K562 (cell line): ENCODE measurements around the gene VDAC1. TPM values are rescaled to one million over a fixed set of nuclear protein-coding genes. Genes with fewer than 3 reads are reported as not detected.

Source experiments
- ATF1 ChIP-seq, 2 experiments: fragments of 450-650 bp in 1 of 2; IDR thresholded peaks; 2 replicates each; pipeline ENCODE4 v1.6.1; 2016; ENCODE audit warnings: missing compliant biosample characterization in 1 of 2, missing genetic modification characterization in 1 of 2
- BDP1 ChIP-seq: IDR thresholded peaks from 3 replicates; pipeline ENCODE4 v1.6.1; 2011; ENCODE audit not compliant: insufficient read length, insufficient read depth
- CC2D1A ChIP-seq: fragments of 450-650 bp; IDR thresholded peaks from 2 replicates; pipeline ENCODE4 v1.6.1; 2017; ENCODE audit warnings: mild to moderate bottlenecking
- ELF2 ChIP-seq: fragments of 250-450 bp; sonication (Bioruptor Pico); IDR thresholded peaks from 2 replicates; pipeline ENCODE4 v1.5.0; 2021; ENCODE audit warnings: mild to moderate bottlenecking
- HMG20A ChIP-seq: fragments of 450-650 bp; formaldehyde crosslinking; conservative IDR thresholded peaks from 2 replicates; pipeline ENCODE4 v1.4.0; 2020; ENCODE audit warnings: mild to moderate bottlenecking, mixed read lengths
- LCOR ChIP-seq: sonication (generic); formaldehyde crosslinking; IDR thresholded peaks from 2 replicates; pipeline ENCODE4 v1.8.0; 2022; ENCODE audit warnings: mild to moderate bottlenecking, missing genetic modification reagents
- MCM3 ChIP-seq: fragments of 450-650 bp; IDR thresholded peaks from 2 replicates; pipeline ENCODE4 v1.6.1; 2016
- MNT ChIP-seq, 2 experiments: fragments of 450-650 bp; conservative IDR thresholded peaks; 2 replicates each; pipeline ENCODE4 v1.6.1; 2017; ENCODE audit warnings: mild to moderate bottlenecking in 2 of 2, moderate library complexity in 2 of 2
- NFE2 ChIP-seq: IDR thresholded peaks from 2 replicates; pipeline ENCODE4 v1.6.1; 2014; ENCODE audit warnings: antibody characterized with exemption, low read depth
- PHB2 ChIP-seq: fragments of 450-650 bp; IDR thresholded peaks from 2 replicates; pipeline ENCODE4 v1.6.1; 2017; ENCODE audit warnings: low read depth
- SETDB1 ChIP-seq: IDR thresholded peaks from one replicate; pipeline ENCODE4 v1.6.1; 2012; ENCODE audit warnings: low read length, control low read depth, inconsistent platforms
- SMC3 ChIP-seq: conservative IDR thresholded peaks from 2 replicates; pipeline ENCODE4 v1.6.1; 2011; ENCODE audit warnings: low read depth, low read length, improper control_type of control experiment; ENCODE audit not compliant: insufficient read depth
- TAL1 ChIP-seq: fragments of 450-650 bp; IDR thresholded peaks from 2 replicates; pipeline ENCODE4 v1.6.1; 2016; ENCODE audit warnings: mild to moderate bottlenecking
- ZKSCAN1 ChIP-seq: fragments of 150-350 bp; IDR thresholded peaks from 2 replicates; pipeline ENCODE4 v1.6.1; 2016; ENCODE audit warnings: low read depth, low read length
- ZNF274 ChIP-seq: IDR thresholded peaks from 2 replicates; pipeline ENCODE4 v1.6.1; 2011; ENCODE audit warnings: low read depth, mild to moderate bottlenecking, low read length, moderate library complexity, borderline replicate concordance
- polyA plus RNA-seq, 8 experiments: library from polyadenylated mRNA; depleted of rRNA in 4 of 8; stranded (reverse) in 5 of 8; unstranded in 3 of 8; fragments of >200 nt; fragmentation: Nextera tagmentation in 2 of 8; fragmentation: Illumina TruSeq in 1 of 8; extraction: Ambion mirVana in 2 of 8; extraction: Trizol in 1 of 8; gene quantifications; 2 replicates each; pipeline versions ENCODE4 v1.2.1 to v1.2.3, GENCODE V29; 2011 to 2014; ENCODE audit warnings: inconsistent platforms in 1 of 8, missing spikeins in 1 of 8
- total RNA-seq, 7 experiments: library from RNA; depleted of rRNA in 6 of 7; stranded (reverse); fragments of >200 nt in 6 of 7; fragmentation: Illumina TruSeq in 2 of 7; extraction: Trizol in 2 of 7; gene quantifications; 2 replicates each; pipeline versions ENCODE4 v1.2.1 to v1.2.3, GENCODE V29; 2011 to 2021; ENCODE audit warnings: low replicate concordance in 1 of 7
- TF ChIP-seq, protein P1 (sequence below): fragments of 250-450 bp; sonication (Bioruptor Pico); IDR thresholded peaks from 2 replicates; pipeline ENCODE4 v1.8.0; 2021; ENCODE audit warnings: moderate library complexity, mild to moderate bottlenecking, inconsistent platforms
- TF ChIP-seq, protein P2 (sequence below): fragments of 250-450 bp; sonication (Bioruptor Pico); IDR thresholded peaks from 2 replicates; pipeline ENCODE4 v1.5.0; 2021
- TF ChIP-seq, protein P3 (sequence below): fragments of 450-650 bp; IDR thresholded peaks from 2 replicates; pipeline ENCODE4 v1.6.1; 2016; ENCODE audit warnings: missing biosample characterization, missing genetic modification characterization
- TF ChIP-seq, protein P4 (sequence below): sonication (generic); formaldehyde crosslinking; IDR thresholded peaks from 2 replicates; pipeline ENCODE4 v1.8.0; 2023; ENCODE audit warnings: missing genetic modification reagents, mild to moderate bottlenecking, borderline replicate concordance
- TF ChIP-seq, protein P5 (sequence below): sonication (generic); formaldehyde crosslinking; IDR thresholded peaks from 2 replicates; pipeline ENCODE4 v1.8.0; 2022; ENCODE audit warnings: missing genetic modification reagents, mild to moderate bottlenecking, moderate library complexity, borderline replicate concordance

Gene VDAC1
- total and polyA plus RNA-seq, 9 of the 15 experiments (the other 6 are each of a cell fraction or from before 2014, with no cell fraction given), result 168 to 366 (median 293) TPM

- TF ChIP-seq, protein P1, sequence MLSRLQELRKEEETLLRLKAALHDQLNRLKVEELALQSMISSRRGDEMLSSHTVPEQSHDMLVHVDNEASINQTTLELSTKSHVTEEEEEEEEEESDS (CRISPR knock-in tag), result no peak
- TF ChIP-seq SETDB1 (no peak), ATF1 (CRISPR knock-in tag; IDR thresholded peaks at IDR 0.05) (no peak), ATF1 (tag; IDR thresholded peaks at IDR 0.05) (no peak), SMC3 (no peak), PHB2 (no peak), NFE2 (no peak), BDP1 (no peak), TAL1 (peak; percentile 84), ZKSCAN1 (peak; percentile 77), ZNF274 (no peak), CC2D1A (no peak), HMG20A (CRISPR knock-in tag) (no peak), ELF2 (CRISPR knock-in tag) (no peak), MCM3 (no peak), LCOR (CRISPR knock-in tag) (0 out of 2 replicates have a peak, but pooled peaks have one; percentile 20), MNT (conservative IDR thresholded peaks at IDR 0.05) (peak; percentile 30 to 62; a peak in 3 of 4 replicates)
- TF ChIP-seq, protein P2, sequence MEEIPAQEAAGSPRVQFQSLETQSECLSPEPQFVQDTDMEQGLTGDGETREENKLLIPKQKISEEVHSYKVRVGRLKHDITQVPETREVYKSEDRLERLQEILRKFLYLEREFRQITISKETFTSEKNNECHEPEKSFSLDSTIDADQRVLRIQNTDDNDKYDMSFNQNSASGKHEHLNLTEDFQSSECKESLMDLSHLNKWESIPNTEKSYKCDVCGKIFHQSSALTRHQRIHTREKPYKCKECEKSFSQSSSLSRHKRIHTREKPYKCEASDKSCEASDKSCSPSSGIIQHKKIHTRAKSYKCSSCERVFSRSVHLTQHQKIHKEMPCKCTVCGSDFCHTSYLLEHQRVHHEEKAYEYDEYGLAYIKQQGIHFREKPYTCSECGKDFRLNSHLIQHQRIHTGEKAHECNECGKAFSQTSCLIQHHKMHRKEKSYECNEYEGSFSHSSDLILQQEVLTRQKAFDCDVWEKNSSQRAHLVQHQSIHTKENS, result no peak
- TF ChIP-seq, protein P3, sequence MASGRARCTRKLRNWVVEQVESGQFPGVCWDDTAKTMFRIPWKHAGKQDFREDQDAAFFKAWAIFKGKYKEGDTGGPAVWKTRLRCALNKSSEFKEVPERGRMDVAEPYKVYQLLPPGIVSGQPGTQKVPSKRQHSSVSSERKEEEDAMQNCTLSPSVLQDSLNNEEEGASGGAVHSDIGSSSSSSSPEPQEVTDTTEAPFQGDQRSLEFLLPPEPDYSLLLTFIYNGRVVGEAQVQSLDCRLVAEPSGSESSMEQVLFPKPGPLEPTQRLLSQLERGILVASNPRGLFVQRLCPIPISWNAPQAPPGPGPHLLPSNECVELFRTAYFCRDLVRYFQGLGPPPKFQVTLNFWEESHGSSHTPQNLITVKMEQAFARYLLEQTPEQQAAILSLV (tag), result no peak
- TF ChIP-seq, protein P4, sequence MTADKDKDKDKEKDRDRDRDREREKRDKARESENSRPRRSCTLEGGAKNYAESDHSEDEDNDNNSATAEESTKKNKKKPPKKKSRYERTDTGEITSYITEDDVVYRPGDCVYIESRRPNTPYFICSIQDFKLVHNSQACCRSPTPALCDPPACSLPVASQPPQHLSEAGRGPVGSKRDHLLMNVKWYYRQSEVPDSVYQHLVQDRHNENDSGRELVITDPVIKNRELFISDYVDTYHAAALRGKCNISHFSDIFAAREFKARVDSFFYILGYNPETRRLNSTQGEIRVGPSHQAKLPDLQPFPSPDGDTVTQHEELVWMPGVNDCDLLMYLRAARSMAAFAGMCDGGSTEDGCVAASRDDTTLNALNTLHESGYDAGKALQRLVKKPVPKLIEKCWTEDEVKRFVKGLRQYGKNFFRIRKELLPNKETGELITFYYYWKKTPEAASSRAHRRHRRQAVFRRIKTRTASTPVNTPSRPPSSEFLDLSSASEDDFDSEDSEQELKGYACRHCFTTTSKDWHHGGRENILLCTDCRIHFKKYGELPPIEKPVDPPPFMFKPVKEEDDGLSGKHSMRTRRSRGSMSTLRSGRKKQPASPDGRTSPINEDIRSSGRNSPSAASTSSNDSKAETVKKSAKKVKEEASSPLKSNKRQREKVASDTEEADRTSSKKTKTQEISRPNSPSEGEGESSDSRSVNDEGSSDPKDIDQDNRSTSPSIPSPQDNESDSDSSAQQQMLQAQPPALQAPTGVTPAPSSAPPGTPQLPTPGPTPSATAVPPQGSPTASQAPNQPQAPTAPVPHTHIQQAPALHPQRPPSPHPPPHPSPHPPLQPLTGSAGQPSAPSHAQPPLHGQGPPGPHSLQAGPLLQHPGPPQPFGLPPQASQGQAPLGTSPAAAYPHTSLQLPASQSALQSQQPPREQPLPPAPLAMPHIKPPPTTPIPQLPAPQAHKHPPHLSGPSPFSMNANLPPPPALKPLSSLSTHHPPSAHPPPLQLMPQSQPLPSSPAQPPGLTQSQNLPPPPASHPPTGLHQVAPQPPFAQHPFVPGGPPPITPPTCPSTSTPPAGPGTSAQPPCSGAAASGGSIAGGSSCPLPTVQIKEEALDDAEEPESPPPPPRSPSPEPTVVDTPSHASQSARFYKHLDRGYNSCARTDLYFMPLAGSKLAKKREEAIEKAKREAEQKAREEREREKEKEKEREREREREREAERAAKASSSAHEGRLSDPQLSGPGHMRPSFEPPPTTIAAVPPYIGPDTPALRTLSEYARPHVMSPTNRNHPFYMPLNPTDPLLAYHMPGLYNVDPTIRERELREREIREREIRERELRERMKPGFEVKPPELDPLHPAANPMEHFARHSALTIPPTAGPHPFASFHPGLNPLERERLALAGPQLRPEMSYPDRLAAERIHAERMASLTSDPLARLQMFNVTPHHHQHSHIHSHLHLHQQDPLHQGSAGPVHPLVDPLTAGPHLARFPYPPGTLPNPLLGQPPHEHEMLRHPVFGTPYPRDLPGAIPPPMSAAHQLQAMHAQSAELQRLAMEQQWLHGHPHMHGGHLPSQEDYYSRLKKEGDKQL (CRISPR knock-in tag), result no peak
- TF ChIP-seq, protein P5, sequence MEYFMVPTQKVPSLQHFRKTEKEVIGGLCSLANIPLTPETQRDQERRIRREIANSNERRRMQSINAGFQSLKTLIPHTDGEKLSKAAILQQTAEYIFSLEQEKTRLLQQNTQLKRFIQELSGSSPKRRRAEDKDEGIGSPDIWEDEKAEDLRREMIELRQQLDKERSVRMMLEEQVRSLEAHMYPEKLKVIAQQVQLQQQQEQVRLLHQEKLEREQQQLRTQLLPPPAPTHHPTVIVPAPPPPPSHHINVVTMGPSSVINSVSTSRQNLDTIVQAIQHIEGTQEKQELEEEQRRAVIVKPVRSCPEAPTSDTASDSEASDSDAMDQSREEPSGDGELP (CRISPR knock-in tag), result peak; percentile 96
Measured at GRCh38 chr5:133936651-133937015, 68.1 kb downstream of the VDAC1 start (continued).
